Karpas-422 (cell line): ENCODE data around the gene METTL18. TPM values are rescaled to one million over a fixed set of nuclear protein-coding genes. Genes with fewer than 3 reads are reported as not detected.
"Not testable (repeated sequence)": the region's sequence is repeated elsewhere in the genome, so short reads cannot be mapped to it uniquely, and the experiment has no call there.

ENCODE experiments used
- DNase-seq: peaks from one replicate; pipeline ENCODE4 v3.0.0-alpha.2; 2015
- H2AFZ ChIP-seq: fragments of 200-600 bp; sonication (generic); 2 replicates; pipeline ENCODE4 v1.6.1; 2014; ENCODE audit warnings: antibody characterized with exemption, low read length, mixed read lengths
- H3K27ac ChIP-seq: fragments of 200-600 bp; sonication (generic); 2 replicates; pipeline ENCODE4 v1.5.1; 2014; ENCODE audit warnings: mild to moderate bottlenecking, low read length, moderate library complexity
- H3K27me3 ChIP-seq: fragments of 200-600 bp; sonication (generic); 2 replicates; pipeline ENCODE4 v1.6.1; 2014; ENCODE audit warnings: low read length, mixed read lengths
- H3K36me3 ChIP-seq: fragments of 200-600 bp; sonication (generic); 2 replicates; pipeline ENCODE4 v1.6.1; 2014; ENCODE audit warnings: low read length, mixed read lengths; ENCODE audit not compliant: insufficient read depth
- H3K4me1 ChIP-seq: fragments of 200-600 bp; sonication (generic); 2 replicates; pipeline ENCODE4 v1.6.1; 2014; ENCODE audit warnings: mild to moderate bottlenecking, low read length, mixed read lengths
- H3K4me2 ChIP-seq: fragments of 200-600 bp; sonication (generic); 2 replicates; pipeline ENCODE4 v1.6.1; 2014; ENCODE audit warnings: low read length, low read depth, mild to moderate bottlenecking; ENCODE audit not compliant: poor library complexity, severe bottlenecking
- H3K4me3 ChIP-seq: fragments of 200-600 bp; sonication (generic); 2 replicates; pipeline ENCODE4 v1.5.1; 2014; ENCODE audit warnings: mild to moderate bottlenecking, antibody characterized with exemption, low read length, mixed read lengths
- H3K79me2 ChIP-seq: fragments of 200-600 bp; sonication (generic); 2 replicates; pipeline ENCODE4 v1.6.1; 2014; ENCODE audit warnings: mild to moderate bottlenecking, low read length, mixed read lengths
- H3K9ac ChIP-seq: fragments of 200-600 bp; sonication (generic); 2 replicates; pipeline ENCODE4 v1.6.0; 2014; ENCODE audit warnings: low read length
- H3K9me2 ChIP-seq: fragments of 200-600 bp; sonication (generic), shearing (Covaris generic); replicated peaks from 2 replicates; pipeline ENCODE4 v1.6.0; 2014; ENCODE audit warnings: mild to moderate bottlenecking, low read length, moderate library complexity; ENCODE audit not compliant: insufficient read depth
- H3K9me3 ChIP-seq: fragments of 300-700, 200-600 bp; sonication (generic); 2 replicates; pipeline ENCODE4 v1.6.1; 2014; ENCODE audit warnings: low read length, mixed read lengths
- H4K20me1 ChIP-seq: fragments of 200-600 bp; sonication (generic); 2 replicates; pipeline ENCODE4 v1.6.1; 2014; ENCODE audit warnings: mild to moderate bottlenecking, antibody characterized with exemption, low read length, low read depth; ENCODE audit not compliant: insufficient read depth
- total RNA-seq: library from RNA; depleted of rRNA; stranded (reverse); fragments of >200 nt; shearing (Covaris generic); gene quantifications from 2 replicates; pipeline ENCODE4 v1.2.3, GENCODE V29; 2014; ENCODE audit warnings: low replicate concordance

Gene METTL18
- total RNA-seq, 1 experiment from 2014 or later = 10.4 TPM

DNA sequence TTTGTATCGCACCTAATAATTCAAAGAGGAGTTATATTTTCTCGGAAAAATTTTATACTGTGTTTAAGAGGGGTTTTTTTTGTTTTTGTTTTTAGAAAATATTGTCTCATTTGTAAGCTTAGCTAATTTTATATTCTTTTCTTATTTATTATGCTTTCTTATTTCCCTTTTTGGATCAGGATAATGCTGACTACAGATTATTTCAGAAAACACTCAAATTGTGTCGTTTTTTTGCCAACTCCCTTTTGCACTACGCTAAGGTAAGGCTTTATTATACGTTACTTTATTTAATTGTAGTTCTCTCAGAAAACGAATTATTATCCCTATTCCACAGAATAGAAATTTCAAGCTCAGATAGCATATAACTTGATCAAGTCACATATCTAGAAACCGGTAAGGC is 26.8 kb upstream of the METTL18 start:
- no peaks in the 10 kb centered on the region for H3K4me1 ChIP-seq
- H3K36me3 ChIP-seq = peaks cover 26% of the 10 kb centered on the region; the same call in 1 of the 2 replicates
- H3K27ac ChIP-seq = no peak overlapping the region
- no peak overlapping the region for H3K4me3 ChIP-seq
- no peaks in the 10 kb centered on the region for H3K27me3 ChIP-seq
- no peaks in the 10 kb centered on the region for H3K9me3 ChIP-seq
- no peak overlapping the region for H3K4me2 ChIP-seq
- no peak for DNase-seq
- H2AFZ ChIP-seq = no peak overlapping the region
- H3K79me2 ChIP-seq = no peaks in the 10 kb centered on the region
- H4K20me1 ChIP-seq = no peaks in the 10 kb centered on the region
- no peak overlapping the region for H3K9ac ChIP-seq
- no peaks in the 10 kb centered on the region for H3K9me2 ChIP-seq

DNA sequence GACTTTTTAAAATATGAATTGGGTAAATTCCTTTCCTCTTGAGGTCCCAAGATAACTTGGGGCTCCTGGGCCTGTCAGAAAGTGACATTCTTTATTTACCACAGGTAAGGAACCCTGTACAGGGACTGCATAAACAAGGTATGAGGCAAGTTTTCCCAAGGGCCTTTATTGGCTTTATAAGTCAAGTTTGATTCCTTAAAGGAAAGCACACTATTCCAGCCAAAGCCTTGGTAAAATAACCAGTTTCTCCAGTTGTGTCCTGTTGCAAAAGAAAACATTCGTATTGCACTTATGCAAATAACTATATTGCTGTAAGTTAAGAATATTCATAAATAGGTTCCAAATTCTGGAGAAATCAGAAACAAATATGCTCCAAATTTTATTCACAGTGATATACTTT is 21.9 kb upstream of the METTL18 start:
- H3K9me2 ChIP-seq = no peaks in the 10 kb centered on the region
- H3K79me2 ChIP-seq = peaks cover 5% of the 10 kb centered on the region
- H3K4me2 ChIP-seq = no peak overlapping the region
- H3K27me3 ChIP-seq = no peaks in the 10 kb centered on the region
- DNase-seq = no peak
- no peaks in the 10 kb centered on the region for H4K20me1 ChIP-seq
- H3K9ac ChIP-seq = no peak overlapping the region
- H3K4me3 ChIP-seq = no peak overlapping the region
- no peak overlapping the region for H3K27ac ChIP-seq
- peaks cover 41% of the 10 kb centered on the region; the same call in 1 of the 2 replicates for H3K36me3 ChIP-seq
- no peaks in the 10 kb centered on the region for H3K4me1 ChIP-seq
- no peaks in the 10 kb centered on the region for H3K9me3 ChIP-seq
- no peak overlapping the region for H2AFZ ChIP-seq

DNA sequence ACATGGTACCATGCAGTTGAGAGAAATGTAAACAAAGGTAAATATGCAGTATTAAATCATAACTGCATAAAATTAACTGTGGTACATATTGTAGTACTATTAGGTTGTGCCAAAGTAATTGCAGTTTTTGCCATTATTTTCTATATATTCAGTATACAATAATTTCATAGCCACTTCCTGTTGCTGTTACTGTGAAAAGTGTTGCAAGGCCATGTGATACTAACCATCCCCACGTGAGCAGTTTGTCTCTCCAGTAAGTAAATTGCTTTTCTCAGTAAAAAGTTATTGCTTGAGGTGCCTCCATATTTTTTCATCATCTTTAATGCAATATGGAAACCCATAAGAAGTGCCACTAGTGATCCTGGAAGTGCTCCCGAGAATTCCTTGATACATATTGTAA is 19.6 kb upstream of the METTL18 start:
- Histone ChIP-seq H3K36me3 (peaks cover 48% of the 10 kb centered on the region; the same call in 1 of the 2 replicates), H4K20me1 (no peaks in the 10 kb centered on the region), H3K4me2 (no peak overlapping the region), H3K9ac (no peak overlapping the region), H3K27me3 (no peaks in the 10 kb centered on the region), H2AFZ (no peak overlapping the region), H3K9me2 (no peaks in the 10 kb centered on the region), H3K27ac (no peak overlapping the region), H3K9me3 (no peaks in the 10 kb centered on the region), H3K4me1 (no peaks in the 10 kb centered on the region), H3K79me2 (peaks cover 9% of the 10 kb centered on the region), H3K4me3 (no peak overlapping the region)
- no peak for DNase-seq

DNA sequence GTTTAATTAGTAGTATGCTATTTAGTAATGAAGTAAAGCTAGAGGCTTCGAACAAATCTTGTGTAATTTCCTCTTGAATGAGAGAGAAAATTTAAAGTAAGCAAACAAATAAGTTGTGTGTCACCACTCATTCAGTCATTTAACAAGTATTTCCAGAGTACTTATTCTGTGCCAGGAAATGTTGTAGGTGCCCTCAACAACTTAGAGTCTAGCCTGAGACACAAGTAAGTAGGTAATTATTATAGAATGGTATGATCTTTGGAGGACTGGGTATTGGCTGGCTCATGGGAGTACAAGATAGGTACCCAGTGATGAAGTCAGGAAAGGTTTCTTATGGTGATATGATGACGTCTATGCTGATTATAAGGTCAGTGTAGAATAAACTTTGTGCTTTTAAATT is 17.4 kb upstream of the METTL18 start:
- Histone ChIP-seq H3K9me3 (no peaks in the 10 kb centered on the region), H3K4me1 (no peaks in the 10 kb centered on the region), H3K79me2 (peaks cover 9% of the 10 kb centered on the region), H3K27ac (no peak overlapping the region), H3K9ac (no peak overlapping the region), H3K4me3 (no peak overlapping the region), H4K20me1 (no peaks in the 10 kb centered on the region), H3K9me2 (no peaks in the 10 kb centered on the region), H3K36me3 (peaks cover 44% of the 10 kb centered on the region; the same call in 1 of the 2 replicates), H2AFZ (no peak overlapping the region), H3K4me2 (no peak overlapping the region), H3K27me3 (no peaks in the 10 kb centered on the region)
- no peak for DNase-seq

DNA sequence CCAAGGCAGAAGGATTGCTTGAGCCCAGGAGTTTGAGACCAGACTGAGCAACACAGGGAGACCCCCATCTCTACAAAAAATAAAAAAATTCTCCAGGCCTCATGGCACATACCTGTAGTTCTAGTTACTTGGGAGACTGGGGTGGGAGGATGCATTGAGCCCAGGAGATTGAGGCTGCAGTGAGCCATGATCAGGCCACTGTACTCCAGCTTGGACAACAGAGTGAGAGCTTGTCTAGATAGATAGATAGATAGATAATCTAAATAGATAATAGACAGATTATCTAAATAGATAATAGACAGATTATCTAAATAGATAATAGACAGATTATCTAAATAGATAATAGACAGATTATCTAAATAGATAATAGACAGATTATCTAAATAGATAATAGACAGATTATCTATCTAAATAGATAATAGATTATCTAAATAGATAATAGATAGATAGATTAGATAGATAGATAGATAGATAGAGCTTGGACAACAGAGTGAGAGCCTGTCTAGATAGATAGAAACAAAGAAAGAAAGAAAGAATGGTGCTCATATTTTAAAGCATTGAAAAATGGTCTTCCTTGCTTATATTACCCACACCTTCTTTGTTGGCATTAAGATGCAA is 16.8 kb upstream of the METTL18 start:
- H3K79me2 ChIP-seq, H2AFZ ChIP-seq, DNase-seq, H3K9me3 ChIP-seq, H3K27me3 ChIP-seq, H3K9ac ChIP-seq, H3K9me2 ChIP-seq, H4K20me1 ChIP-seq, H3K4me3 ChIP-seq, H3K27ac ChIP-seq, H3K4me1 ChIP-seq, H3K4me2 ChIP-seq: not testable (repeated sequence)
- H3K36me3 ChIP-seq = peaks cover 46% of the 10 kb centered on the region; the same call in 1 of the 2 replicates

DNA sequence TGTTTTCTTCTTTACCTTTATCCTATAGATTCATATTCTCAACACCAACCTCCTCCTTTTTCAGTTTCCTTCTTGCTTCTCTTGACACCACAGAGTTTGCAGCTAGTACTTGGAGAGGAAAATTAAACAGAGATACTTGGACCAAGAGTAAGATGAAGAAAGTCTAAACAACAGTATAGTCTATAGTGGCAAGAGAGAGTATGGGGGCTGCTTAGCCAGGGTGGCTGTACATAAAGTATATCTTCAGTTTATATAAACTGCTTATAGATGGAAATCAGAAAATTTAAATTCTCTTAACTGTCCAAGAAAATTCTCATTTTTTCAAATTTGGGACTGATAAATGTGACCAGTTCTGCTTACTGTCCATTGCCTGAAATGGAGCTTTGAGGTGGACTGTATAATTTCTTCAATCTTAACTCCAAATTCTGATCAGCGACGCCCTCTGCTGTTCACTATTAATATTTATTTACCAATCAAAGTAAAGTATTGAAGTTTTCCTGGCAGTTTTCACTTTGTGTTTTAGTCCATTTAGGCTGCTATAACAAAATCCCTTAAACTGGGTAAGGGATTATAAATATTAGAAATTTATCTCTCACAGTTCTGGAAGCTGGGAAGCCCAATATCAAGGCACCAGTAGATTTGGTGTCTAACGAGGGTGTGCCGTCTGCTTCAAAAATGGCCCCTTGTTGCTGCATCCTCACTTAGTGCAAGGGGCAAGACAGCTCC is 14.8 kb upstream of the METTL18 start:
- no peak overlapping the region for H3K4me2 ChIP-seq
- no peaks in the 10 kb centered on the region for H3K4me1 ChIP-seq
- H3K27me3 ChIP-seq = no peaks in the 10 kb centered on the region
- H3K9me3 ChIP-seq = no peaks in the 10 kb centered on the region
- H3K9me2 ChIP-seq = no peaks in the 10 kb centered on the region
- peaks cover 47% of the 10 kb centered on the region; the same call in 1 of the 2 replicates for H3K36me3 ChIP-seq
- no peak overlapping the region for H2AFZ ChIP-seq
- peaks cover 9% of the 10 kb centered on the region for H3K79me2 ChIP-seq
- no peak overlapping the region for H3K4me3 ChIP-seq
- peak; percentile 72 for DNase-seq
- no peak overlapping the region for H3K27ac ChIP-seq
- H3K9ac ChIP-seq = no peak overlapping the region
- H4K20me1 ChIP-seq = no peaks in the 10 kb centered on the region

DNA sequence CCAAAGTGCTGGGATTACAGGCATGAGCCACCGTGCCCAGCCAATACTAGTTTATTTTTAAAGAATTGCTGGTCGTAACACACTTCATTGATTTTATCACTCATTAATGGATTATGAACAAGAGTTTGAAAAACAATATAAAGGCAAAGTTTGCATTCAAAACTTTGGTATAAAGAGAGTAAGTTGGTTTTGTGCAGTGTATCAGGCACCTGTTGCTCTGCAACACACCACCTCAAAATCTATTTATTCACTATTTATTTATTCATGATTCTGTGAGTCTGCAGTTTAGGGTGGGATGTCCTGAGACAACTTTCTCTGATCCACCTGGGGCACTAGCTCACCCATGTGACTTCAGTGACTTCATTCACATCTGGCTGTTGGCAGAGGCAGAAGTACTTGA is 10.2 kb upstream of the METTL18 start:
- no peaks in the 10 kb centered on the region for H3K9me2 ChIP-seq
- no peak overlapping the region for H3K4me3 ChIP-seq
- H3K9ac ChIP-seq = no peak overlapping the region
- no peaks in the 10 kb centered on the region for H3K27me3 ChIP-seq
- H3K9me3 ChIP-seq = no peaks in the 10 kb centered on the region
- H4K20me1 ChIP-seq = no peaks in the 10 kb centered on the region
- H3K79me2 ChIP-seq = peaks cover 18% of the 10 kb centered on the region
- no peak overlapping the region for H3K4me2 ChIP-seq
- H3K36me3 ChIP-seq = peaks cover 36% of the 10 kb centered on the region; the same call in 1 of the 2 replicates
- no peak overlapping the region for H3K27ac ChIP-seq
- peaks cover 21% of the 10 kb centered on the region for H3K4me1 ChIP-seq
- DNase-seq = no peak
- no peak overlapping the region for H2AFZ ChIP-seq

DNA sequence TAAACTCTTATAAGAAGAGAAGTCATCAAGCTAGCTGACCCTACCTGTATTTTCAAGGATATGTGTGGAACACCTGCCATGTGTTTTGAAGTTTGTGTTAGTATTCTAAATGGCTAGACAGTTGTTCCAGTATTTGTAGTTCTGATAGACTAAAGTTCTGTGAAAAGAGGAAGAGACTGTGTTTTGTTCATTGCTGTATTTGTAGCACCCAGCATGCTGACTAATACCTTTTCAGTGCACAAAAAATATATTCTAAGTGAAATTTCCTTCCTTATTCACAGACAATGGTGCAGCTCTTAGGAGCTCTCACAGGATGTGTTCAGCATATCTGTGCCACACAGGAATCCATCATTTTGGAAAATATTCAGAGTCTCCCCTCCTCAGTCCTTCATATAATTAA is 8.2 kb upstream of the METTL18 start:
- Histone ChIP-seq H3K27me3 (no peaks in the 10 kb centered on the region), H3K9ac (no peak overlapping the region), H3K4me2 (peak overlapping the region; percentile 8), H3K9me2 (no peaks in the 10 kb centered on the region), H3K9me3 (no peaks in the 10 kb centered on the region), H3K4me1 (peaks cover 26% of the 10 kb centered on the region), H2AFZ (no peak overlapping the region), H3K4me3 (no peak overlapping the region), H3K36me3 (peaks cover 34% of the 10 kb centered on the region; the same call in 1 of the 2 replicates), H4K20me1 (no peaks in the 10 kb centered on the region), H3K79me2 (peaks cover 38% of the 10 kb centered on the region), H3K27ac (no peak overlapping the region)
- DNase-seq = no peak
